ENCODE data around the gene COMMD1.
"Not testable (repeated sequence)": the region's sequence is repeated elsewhere in the genome, so short reads cannot be mapped to it uniquely, and the experiment has no call there.

The COMMD1 gene

DNA sequence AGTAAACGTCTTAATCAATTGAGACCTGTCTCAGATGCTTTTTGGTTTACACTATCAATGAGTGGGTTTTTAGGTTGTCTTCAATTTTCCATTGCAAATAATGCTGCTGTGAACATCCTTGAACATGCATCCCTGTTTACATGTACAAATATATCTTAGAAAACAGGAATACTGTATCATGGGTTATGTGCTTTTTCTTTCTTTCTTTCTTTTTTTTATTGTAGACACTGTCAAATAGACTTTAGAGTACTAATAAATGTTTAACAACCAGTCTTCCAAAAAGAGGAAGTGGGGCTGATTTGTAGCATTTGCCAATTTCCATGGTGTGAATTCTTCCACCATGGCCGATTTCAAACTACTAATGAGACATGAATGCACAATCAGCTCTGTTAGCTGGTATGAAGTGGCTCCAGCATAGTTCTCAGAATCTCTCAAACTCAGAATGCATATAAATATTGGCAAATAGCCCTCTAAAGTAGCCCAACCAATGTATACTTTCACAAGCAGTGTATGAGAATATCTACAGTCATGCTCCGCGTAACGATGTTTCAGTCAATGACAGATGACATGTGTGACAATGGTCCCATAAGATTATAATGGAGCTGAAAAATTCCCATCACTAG is 240.1 kb downstream of the COMMD1 start:
- DNase-seq, result no peak

DNA sequence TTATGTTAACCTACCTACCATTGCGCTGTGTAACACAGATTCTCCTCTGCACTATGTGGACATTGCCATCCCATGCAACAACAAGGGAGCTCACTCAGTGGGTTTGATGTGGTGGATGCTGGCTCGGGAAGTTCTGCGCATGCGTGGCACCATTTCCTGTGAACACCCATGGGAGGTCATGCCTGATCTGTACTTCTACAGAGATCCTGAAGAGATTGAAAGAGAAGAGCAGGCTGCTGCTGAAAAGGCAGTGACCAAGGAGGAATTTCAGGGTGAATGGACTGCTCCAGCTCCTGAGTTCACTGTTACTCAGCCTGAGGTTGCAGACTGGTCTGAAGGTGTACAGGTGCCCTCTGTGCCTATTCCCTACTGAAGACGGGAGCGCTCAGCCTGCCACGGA is 241.3 kb downstream of the COMMD1 start:
- DNase-seq, result not testable (repeated sequence)

- no peak for DNase-seq
Observed at GRCh38 chr2:62147610-62148301, 242.3 kb downstream of the COMMD1 start.

GRCh38 chr2:62149708-62150107 is 244.2 kb downstream of the COMMD1 start:
- no peak for DNase-seq

- DNase-seq, result no peak
Observed at GRCh38 chr2:62150597-62151305, 245.3 kb downstream of the COMMD1 start.

- no peak for DNase-seq
Observed at GRCh38 chr2:62151306-62151638, 245.8 kb downstream of the COMMD1 start.

- DNase-seq, result no peak
Observed at GRCh38 chr2:62152000-62152399, 246.5 kb downstream of the COMMD1 start.

- no peak for DNase-seq
Observed at GRCh38 chr2:62156861-62157496, 251.5 kb downstream of the COMMD1 start.

DNA sequence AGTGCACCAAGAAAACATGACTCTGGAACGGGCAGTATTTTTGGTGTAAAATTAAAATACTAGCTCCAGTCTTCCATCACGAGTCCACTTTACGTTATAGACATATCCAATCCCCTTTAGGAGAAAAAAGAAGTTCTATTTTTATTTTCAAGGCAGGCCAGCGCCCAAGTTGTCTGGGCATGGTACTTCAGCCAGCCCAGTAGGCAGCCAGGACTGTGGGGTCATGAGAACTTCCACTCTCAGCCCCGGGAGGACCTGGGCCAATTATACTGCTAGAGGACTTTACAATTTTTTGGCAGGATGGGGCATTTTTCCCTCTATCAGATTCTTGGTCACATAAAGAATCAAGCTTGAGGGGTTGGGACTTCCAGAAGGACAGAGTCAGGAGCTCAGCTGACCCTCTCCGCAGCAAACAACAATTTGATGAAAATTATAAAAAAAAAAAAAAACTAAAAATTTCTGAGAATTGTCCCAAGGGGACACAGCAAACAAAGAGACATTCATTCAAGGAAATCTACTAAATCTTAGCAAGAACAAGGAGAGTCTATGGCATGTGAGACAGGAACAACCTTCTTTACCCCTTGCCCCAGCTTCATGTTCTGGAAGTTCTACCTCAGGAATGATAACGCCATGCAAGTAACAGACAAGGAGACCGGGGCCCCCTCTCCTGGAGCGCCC is 253.1 kb downstream of the COMMD1 start:
- DNase-seq, result no peak

DNA sequence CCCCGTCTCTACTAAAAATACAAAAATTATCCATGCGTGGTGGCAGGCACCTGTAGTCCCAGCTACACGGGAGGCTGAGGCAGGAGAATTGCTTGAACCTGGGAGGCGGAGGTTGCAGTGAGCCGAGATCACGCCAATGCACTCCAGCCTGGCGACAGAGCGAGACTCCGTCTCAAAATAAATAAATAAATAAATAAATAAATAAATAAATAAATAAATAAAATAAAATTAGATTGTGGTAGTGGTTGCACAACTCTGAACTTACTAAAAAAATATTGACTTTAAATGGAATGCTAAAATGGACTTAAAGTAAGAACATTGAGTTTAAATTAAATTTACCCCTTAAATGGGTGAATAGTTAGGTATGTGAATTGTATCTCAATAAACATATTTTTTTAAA is 255.2 kb downstream of the COMMD1 start:
- DNase-seq, result not testable (repeated sequence)

DNA sequence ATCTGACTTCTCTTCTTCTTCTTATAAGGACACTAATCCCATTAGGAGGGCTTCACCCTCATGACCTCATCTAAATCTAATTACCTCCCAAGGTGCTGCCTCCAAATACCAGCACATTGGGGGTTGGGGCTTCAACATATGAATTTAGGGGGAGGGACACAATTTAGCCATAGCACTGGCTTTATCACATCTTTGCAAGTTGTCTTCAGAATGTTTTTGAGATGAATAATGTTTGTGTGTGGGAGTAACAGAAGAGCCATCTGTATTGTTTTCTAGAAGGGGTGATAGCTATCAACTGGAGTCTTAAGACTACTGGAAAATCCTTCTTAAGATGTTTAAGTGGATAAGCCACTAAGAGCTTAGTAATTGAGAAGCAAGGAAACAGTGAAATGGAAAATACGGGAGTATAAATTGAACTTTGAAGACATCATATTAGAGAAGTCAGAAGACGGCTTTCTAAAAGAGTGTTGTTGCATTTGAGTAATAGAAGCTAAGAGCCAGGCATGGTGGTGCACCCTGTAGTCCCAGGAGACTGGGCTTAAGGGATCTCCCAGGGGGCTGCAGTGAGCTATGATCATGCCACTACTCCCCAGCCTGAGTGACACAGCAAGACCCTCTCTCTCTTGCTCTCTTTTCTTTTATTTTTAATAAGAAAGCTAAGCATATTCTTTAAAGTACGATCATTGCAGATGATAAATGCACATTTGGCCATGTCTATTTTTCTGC is 257.8 kb downstream of the COMMD1 start:
- no peak for DNase-seq

GRCh38 chr2:62163834-62164233 is 258.4 kb downstream of the COMMD1 start:
- DNase-seq, result no peak

- no peak for DNase-seq
Observed at GRCh38 chr2:62175728-62176127, 270.3 kb downstream of the COMMD1 start.

DNA sequence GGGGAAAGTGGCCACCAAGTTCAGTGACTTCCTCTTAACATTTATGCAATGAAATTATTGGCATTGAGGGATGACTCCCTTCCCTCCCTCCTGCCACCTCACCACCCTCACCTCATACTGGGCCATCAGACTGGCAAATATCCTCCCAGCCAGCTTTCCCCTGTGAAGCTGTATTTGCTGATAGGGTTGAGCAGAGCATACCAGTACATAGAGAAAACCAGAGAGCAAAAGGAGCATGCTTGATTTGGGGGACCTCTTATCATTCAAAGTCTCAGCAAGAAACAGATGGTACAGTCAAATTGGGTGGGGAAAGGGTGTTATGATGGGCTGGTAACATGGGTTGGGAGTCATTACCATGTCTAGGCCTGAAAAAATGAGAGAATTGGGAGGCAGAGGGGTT is 271.3 kb downstream of the COMMD1 start:
- DNase-seq, result no peak

- DNase-seq, result no peak
Observed at GRCh38 chr2:62177392-62178049, 272.0 kb downstream of the COMMD1 start.

DNA sequence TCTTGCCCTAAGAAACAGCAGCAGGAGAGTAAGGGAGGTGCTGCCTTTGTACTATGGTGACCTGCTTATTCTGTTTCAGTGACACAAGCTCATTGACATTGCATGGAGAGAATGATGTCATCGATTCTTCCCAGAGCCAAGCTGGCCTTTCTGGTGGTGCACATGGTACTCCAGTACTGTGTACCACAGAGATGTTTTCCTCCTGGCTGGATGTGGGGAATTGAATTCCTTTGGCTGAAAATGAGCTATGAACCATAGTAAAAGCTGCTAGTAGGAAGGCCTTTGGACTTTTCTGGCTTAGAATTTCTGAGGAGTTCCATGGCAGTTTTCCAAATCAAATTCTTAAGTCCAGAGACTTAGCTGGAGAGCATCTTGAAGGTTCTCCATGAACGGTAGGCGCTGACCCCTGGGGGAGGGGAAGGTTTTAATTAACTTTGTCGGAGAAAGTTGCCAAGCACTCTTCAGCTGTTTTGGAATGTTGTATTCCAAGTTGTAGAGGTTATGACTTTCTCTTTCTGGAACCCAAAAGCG is 273.3 kb downstream of the COMMD1 start:
- no peak for DNase-seq

GRCh38 chr2:62180975-62181374 is 275.5 kb downstream of the COMMD1 start:
- no peak for DNase-seq

GRCh38 chr2:62181843-62182242 is 276.4 kb downstream of the COMMD1 start:
- DNase-seq, result no peak

DNA sequence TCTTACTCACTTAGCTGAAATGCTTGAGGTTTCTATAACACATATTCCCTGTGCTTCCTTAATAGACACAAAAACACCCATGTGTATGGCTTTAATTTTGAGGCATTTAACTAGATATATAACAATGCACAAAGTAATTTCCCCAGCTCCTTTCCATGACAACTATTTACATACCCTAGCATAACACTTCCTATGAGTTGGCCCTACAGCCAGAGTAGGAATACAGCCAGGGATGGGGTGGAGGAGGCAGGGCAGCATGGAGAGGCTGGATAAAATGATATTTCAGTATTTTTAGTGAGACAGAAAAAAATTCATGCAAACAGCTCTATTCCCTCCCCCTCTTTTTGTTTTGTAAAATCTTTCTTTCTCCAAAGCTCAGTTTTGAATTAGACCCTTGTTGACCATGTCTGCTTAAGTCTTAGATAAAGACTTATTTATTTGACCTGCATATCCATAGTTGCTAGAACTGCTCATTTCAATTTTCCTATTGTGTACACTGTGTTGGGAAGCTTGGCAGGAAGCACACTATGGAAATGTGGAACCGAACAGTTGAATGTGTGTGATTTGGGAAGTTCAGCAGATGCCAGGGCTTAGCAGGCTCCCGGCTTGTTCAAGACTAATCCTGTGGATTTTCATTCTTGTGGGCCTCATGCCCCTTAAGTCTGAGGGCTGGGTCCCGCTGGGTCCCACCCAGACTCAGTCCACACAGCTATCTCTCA is 279.2 kb downstream of the COMMD1 start:
- no peak for DNase-seq

Data from DMS79 (cell line).